NCI-H2107 treated with DMSO at 0.1 percent for 48 hours (cell line): ENCODE results near the gene FBLIM1.
"Not testable (repeated sequence)": the region's sequence is repeated elsewhere in the genome, so short reads cannot be mapped to it uniquely, and the experiment has no call there.

ENCODE experiments used
- DNase-seq: peaks from one replicate; lab custom pipeline; 2025; ENCODE audit not compliant: unreplicated experiment; lab: John Stamatoyannopoulos, UW

Gene FBLIM1

GRCh38 chr1:15807549-15807948 lies 49.0 kb downstream of the FBLIM1 start, which contains the start of gene UQCRHL:
Gene UQCRHL (minus strand): TSS chr1:15807649. CDS start chr1:15807649, 0 bp downstream.
- DNase-seq = not testable (repeated sequence)

- DNase-seq = no peak
Observed at GRCh38 chr1:15808955-15809354, 50.4 kb downstream of the FBLIM1 start.

- DNase-seq = no peak
Observed at GRCh38 chr1:15810073-15810472, 51.5 kb downstream of the FBLIM1 start.

- no peak for DNase-seq
Observed at GRCh38 chr1:15816674-15817073, 58.1 kb downstream of the FBLIM1 start.

- no peak for DNase-seq
Observed at GRCh38 chr1:15820478-15820877, 61.9 kb downstream of the FBLIM1 start.

- no peak for DNase-seq
Observed at GRCh38 chr1:15825800-15826199, 67.2 kb downstream of the FBLIM1 start.

- no peak for DNase-seq
Observed at GRCh38 chr1:15826810-15827507, 68.4 kb downstream of the FBLIM1 start.

- DNase-seq = not testable (repeated sequence)
Observed at GRCh38 chr1:15827567-15827966, 69.0 kb downstream of the FBLIM1 start.

- DNase-seq = not testable (repeated sequence)
Observed at GRCh38 chr1:15828931-15829330, 70.3 kb downstream of the FBLIM1 start.

GRCh38 chr1:15830258-15830657 lies 71.7 kb downstream of the FBLIM1 start:
- DNase-seq = no peak

- DNase-seq = peak; percentile 74
Observed at GRCh38 chr1:15833069-15833679, 74.6 kb downstream of the FBLIM1 start.

- DNase-seq = peak; percentile 77
Observed at GRCh38 chr1:15833842-15834405, 75.3 kb downstream of the FBLIM1 start.

GRCh38 chr1:15834406-15835204 lies 76.0 kb downstream of the FBLIM1 start:
- DNase-seq = peak; percentile 97

GRCh38 chr1:15835205-15835740 lies 76.7 kb downstream of the FBLIM1 start:
- no peak for DNase-seq

- peak; percentile 96 for DNase-seq
Observed at GRCh38 chr1:15835741-15836510, 77.3 kb downstream of the FBLIM1 start.
